Upper lobe of left lung (tissue), 4 donors: ENCODE measurements around the gene HSPB2.

ENCODE experiments used
- EP300 ChIP-seq, 4 donors: sonication (generic); formaldehyde crosslinking; IDR thresholded peaks; one replicate each; pipeline ENCODE4 v1.5.1; 2017; ENCODE audit warnings: antibody characterized with exemption in 4 of 4, control low read depth in 2 of 4
- POLR2A ChIP-seq, 4 donors: fragments of 450-650 bp; IDR thresholded peaks; one replicate each; pipeline ENCODE4 v1.5.1; 2016 to 2017; ENCODE audit warnings: antibody characterized with exemption in 4 of 4, mild to moderate bottlenecking in 2 of 4
- POLR2AphosphoS5 ChIP-seq, 2 donors: sonication (generic); formaldehyde crosslinking; IDR thresholded peaks; one replicate each; pipeline ENCODE4 v1.5.1; 2017; ENCODE audit warnings: antibody characterized with exemption in 2 of 2
- TF ChIP-seq, protein P1 (sequence below), 6 experiments: fragments of 450-650 bp in 4 of 6; fragments of 200-600 bp in 2 of 6; sonication (generic) in 2 of 6; IDR thresholded peaks; one replicate each; pipeline ENCODE4 v1.5.1; 2016 to 2019; ENCODE audit warnings: antibody characterized with exemption in 6 of 6

DNA sequence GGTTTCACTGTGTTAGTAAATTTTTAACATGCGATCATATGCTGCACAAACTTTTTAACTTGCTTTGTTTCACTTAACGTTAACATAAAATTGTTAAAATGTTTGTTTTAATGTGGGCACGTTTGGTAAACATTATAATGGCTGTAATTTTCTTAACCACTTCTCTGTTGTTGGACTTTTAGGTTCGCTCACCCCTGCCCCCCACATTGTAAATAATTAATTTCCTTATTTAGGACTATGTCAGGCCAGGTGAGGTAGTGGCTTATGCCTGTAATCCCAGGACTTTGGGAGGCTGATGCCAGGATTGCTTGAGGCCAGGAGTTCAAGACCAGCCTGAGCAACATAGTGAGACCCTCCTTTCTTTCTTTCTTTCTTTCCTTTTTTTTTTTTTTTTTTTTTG, 17.9 kb downstream of the HSPB2 start:
- TF ChIP-seq, protein P1, sequence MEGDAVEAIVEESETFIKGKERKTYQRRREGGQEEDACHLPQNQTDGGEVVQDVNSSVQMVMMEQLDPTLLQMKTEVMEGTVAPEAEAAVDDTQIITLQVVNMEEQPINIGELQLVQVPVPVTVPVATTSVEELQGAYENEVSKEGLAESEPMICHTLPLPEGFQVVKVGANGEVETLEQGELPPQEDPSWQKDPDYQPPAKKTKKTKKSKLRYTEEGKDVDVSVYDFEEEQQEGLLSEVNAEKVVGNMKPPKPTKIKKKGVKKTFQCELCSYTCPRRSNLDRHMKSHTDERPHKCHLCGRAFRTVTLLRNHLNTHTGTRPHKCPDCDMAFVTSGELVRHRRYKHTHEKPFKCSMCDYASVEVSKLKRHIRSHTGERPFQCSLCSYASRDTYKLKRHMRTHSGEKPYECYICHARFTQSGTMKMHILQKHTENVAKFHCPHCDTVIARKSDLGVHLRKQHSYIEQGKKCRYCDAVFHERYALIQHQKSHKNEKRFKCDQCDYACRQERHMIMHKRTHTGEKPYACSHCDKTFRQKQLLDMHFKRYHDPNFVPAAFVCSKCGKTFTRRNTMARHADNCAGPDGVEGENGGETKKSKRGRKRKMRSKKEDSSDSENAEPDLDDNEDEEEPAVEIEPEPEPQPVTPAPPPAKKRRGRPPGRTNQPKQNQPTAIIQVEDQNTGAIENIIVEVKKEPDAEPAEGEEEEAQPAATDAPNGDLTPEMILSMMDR (IDR thresholded peaks at IDR 0.05), result no peak
- TF ChIP-seq POLR2A (IDR thresholded peaks at IDR 0.05) (no peak), EP300 (IDR thresholded peaks at IDR 0.05) (no peak), POLR2AphosphoS5 (IDR thresholded peaks at IDR 0.05) (no peak)
